CD4-positive, alpha-beta T cell (primary cell): ENCODE measurements around the gene STK32C. TPM values are rescaled to one million over a fixed set of nuclear protein-coding genes. Genes with fewer than 3 reads are reported as not detected.
A peak's percentile ranks its signal among the peaks of the same experiment; 100 is the strongest.

Experiments
- ATAC-seq: fragments of 200-7000 bp; cut with Tn5 transposase; one replicate; pipeline ENCODE4 v1.10.0; 2022; ENCODE audit warnings: mild to moderate bottlenecking; ENCODE audit not compliant: poor library complexity
- CTCF ChIA-PET: fragments of 350-600 bp; sonication (Branson Sonifier 250); formaldehyde crosslinking; loops from one replicate; lab custom pipeline; 2021; ENCODE audit warnings: antibody characterized with exemption, inconsistent platforms; lab: Charles Lee
- POLR2A ChIA-PET: fragments of 350-600 bp; sonication (Branson Sonifier 250); formaldehyde crosslinking; loops from one replicate; lab custom pipeline; 2021; ENCODE audit warnings: antibody characterized with exemption, inconsistent platforms; lab: Charles Lee
- DNase-seq, 14 experiments: peaks; one replicate each; pipeline ENCODE4 v3.0.0-alpha.2; 2013 to 2020; ENCODE audit warnings: mixed read lengths in 2 of 14
- H3K27ac ChIP-seq, 2 donors: one replicate each; pipeline versions ENCODE4 v1.5.1 to v1.7.0; 2013; ENCODE audit warnings: low read length in 2 of 2, low read depth in 1 of 2, mild to moderate bottlenecking in 1 of 2
- H3K27me3 ChIP-seq, 2 experiments: 1 replicate in 1 of 2; 2 replicates in 1 of 2; pipeline versions ENCODE4 v1.6.1 to v1.7.0; 2013; ENCODE audit warnings: low read length in 2 of 2, control low read depth in 1 of 2, mild to moderate bottlenecking in 1 of 2, moderate library complexity in 1 of 2; ENCODE audit not compliant: insufficient read depth in 2 of 2, control insufficient read depth in 1 of 2
- H3K36me3 ChIP-seq: one replicate; pipeline ENCODE4 v1.6.1; 2013; ENCODE audit warnings: low read length, control low read depth; ENCODE audit not compliant: insufficient read depth
- H3K4me1 ChIP-seq: one replicate; pipeline ENCODE4 v1.6.1; 2013; ENCODE audit warnings: low read length, control low read depth; ENCODE audit not compliant: insufficient read depth
- H3K4me3 ChIP-seq: one replicate; pipeline ENCODE4 v1.5.1; 2013; ENCODE audit warnings: mild to moderate bottlenecking, low read length, moderate library complexity
- H3K9me3 ChIP-seq, 2 experiments: 1 replicate in 1 of 2; 2 replicates in 1 of 2; pipeline versions ENCODE4 v1.6.1 to v1.7.0; 2013; ENCODE audit warnings: low read length in 2 of 2, mild to moderate bottlenecking in 2 of 2, control low read depth in 1 of 2, moderate library complexity in 1 of 2; ENCODE audit not compliant: control insufficient read depth in 1 of 2, insufficient read depth in 1 of 2
- H3K27ac Mint-ChIP-seq: one replicate; pipeline ENCODE4 v1.8.0; 2020; ENCODE audit warnings: mixed read lengths
- H3K27me3 Mint-ChIP-seq: one replicate; pipeline ENCODE4 v1.8.0; 2021; ENCODE audit warnings: mixed read lengths
- H3K36me3 Mint-ChIP-seq: one replicate; pipeline ENCODE4 v1.8.0; 2021; ENCODE audit warnings: low read depth, mixed read lengths
- H3K4me1 Mint-ChIP-seq: one replicate; pipeline ENCODE4 v1.8.0; 2021; ENCODE audit warnings: low read depth, mixed read lengths
- H3K4me3 Mint-ChIP-seq: one replicate; pipeline ENCODE4 v1.8.0; 2020; ENCODE audit warnings: mild to moderate bottlenecking, mixed read lengths
- H3K9me3 Mint-ChIP-seq: one replicate; pipeline ENCODE4 v1.8.0; 2020; ENCODE audit warnings: mixed read lengths
- CTCF ChIP-seq: fragments of 200-600 bp; IDR thresholded peaks from one replicate; pipeline ENCODE4 v1.8.0; 2022; ENCODE audit warnings: antibody characterized with exemption, mild to moderate bottlenecking
- intact Hi-C, 2 experiments: fragments of 100-400 bp; cut with DNase I in 1 of 2; cut with micrococcal nuclease in 1 of 2; formaldehyde crosslinking; loops; one replicate each; pipeline versions ENCODE4 v1.15.1 to v1.9.0; 2023 to 2025; cut with DNase I, micrococcal nuclease
- total RNA-seq, 174 experiments: library from RNA in 2 of 174; stranded (reverse) in 2 of 174; gene quantifications; one replicate each; pipeline ENCODE4 v1.2.3 and lab custom pipeline; 2021 to 2026

STK32C gene
- total RNA-seq, 2 experiments from 2014 or later = 4.9 to 5.2 TPM

DNA sequence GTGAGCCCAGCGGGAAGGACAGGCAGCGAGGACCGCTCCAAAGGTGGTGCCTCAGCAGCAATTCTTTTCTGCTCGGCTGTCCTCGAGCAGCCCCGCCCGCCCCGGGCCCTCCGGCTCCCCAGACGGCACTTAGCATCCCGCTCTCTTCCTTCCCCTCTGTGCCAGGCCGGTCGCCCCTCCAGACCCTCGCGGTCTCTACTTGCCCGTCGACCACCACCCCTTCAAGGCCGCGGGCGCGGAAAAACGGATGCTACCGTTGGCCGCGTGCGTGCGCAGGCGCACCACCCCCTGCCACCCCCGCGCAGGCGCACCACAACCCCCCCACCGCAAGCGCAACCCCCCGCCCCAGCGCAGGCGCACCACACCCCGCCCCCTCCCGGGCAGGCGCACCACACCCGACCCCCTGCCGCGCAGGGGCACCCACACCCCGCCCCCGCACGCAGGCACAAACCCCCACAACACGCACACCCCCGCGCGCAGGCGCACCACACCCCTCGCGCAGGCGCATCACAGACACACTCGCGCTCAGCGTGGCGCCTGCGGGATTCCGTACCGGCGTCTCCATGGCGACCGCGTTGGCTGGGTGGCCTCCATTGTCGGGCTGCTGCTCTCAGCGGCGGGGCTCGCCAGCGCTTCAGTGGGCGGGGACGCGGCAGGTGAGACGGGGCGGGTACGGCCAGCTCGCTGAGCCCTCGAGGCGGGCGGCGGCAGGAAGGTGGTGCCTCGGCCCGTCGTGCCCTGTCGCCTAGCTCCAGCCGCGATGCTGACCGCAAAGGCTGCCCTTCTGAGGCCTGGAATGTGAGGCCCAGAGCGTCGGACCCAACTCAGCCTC lies 24.1 kb upstream of the STK32C start, which contains the start of gene LRRC27:
Gene LRRC27, plus strand, starts transcription at position 593 of the 832 bp plus-strand sequence. CDS start 1,332 bp downstream, outside the sequence.
- intact Hi-C loops = loop anchor here (1.0 to 5.0 kb wide), 8 partner anchors 24 to 430 kb away; partner anchors contain the start of genes INPP5A (in 2 of the 2), BNIP3 (in 1 of the 2), PPP2R2D (in 1 of the 2) and PWWP2B (in 1 of the 2)
- ChIA-PET POLR2A (interaction anchor here (0.9 to 1.0 kb wide), 2 partner anchors 24 to 65 kb away, joined by 3 to 4 read pairs; partner anchors contain the start of genes PWWP2B and STK32C), CTCF (interaction anchor here (0.7 kb wide), 1 partner anchor 16 kb away, joined by 5 read pairs; no protein-coding TSS in a partner anchor)
- H3K4me3 ChIP-seq = peak within 1 kb of the TSS; percentile 86
- DNase-seq (peak; percentile 99 to 100 (median 100)), ATAC-seq (peak; percentile 86)
- H3K9me3 ChIP-seq = no peaks in the 10 kb centered on the region
- H3K4me1 Mint-ChIP-seq = peaks cover 75% of the 10 kb centered on the region
- no peaks in the 10 kb centered on the region for H3K27me3 Mint-ChIP-seq
- no peaks in the 10 kb centered on the region for H3K9me3 Mint-ChIP-seq
- no peak for TF ChIP-seq CTCF
- H3K27ac Mint-ChIP-seq = peak within 1 kb of the TSS; percentile 84
- H3K27me3 ChIP-seq = no peaks in the 10 kb centered on the region
- H3K4me1 ChIP-seq = peaks cover 46% of the 10 kb centered on the region
- peak within 1 kb of the TSS; percentile 62 to 78 for H3K27ac ChIP-seq
- peak within 1 kb of the TSS; percentile 95 for H3K4me3 Mint-ChIP-seq
- H3K36me3 ChIP-seq = no peaks in the 10 kb centered on the region
- peaks cover 33% of the 10 kb centered on the region for H3K36me3 Mint-ChIP-seq

- Histone ChIP-seq H3K27ac (no peak overlapping the region), H3K27me3 (no peaks in the 10 kb centered on the region), H3K4me1 (peaks cover 38% of the 10 kb centered on the region), H3K9me3 (peaks cover 0 to 3% of the 10 kb centered on the region in 2 experiments), H3K4me3 (peak overlapping the region; percentile 86), H3K36me3 (peaks cover 3% of the 10 kb centered on the region)
- intact Hi-C loops = loop anchor here (2.0 to 5.0 kb wide), 6 partner anchors 57 to 428 kb away; partner anchors contain the start of genes INPP5A (in 2 of the 2), BNIP3 (in 1 of the 2) and PPP2R2D (in 1 of the 2)
- no peak for ATAC-seq
- Mint-ChIP-seq H3K4me3 (peak overlapping the region; percentile 95), H3K4me1 (peaks cover 63% of the 10 kb centered on the region), H3K27ac (peak overlapping the region; percentile 84), H3K36me3 (peaks cover 44% of the 10 kb centered on the region), H3K27me3 (no peaks in the 10 kb centered on the region), H3K9me3 (no peaks in the 10 kb centered on the region)
- DNase-seq = no peak
- CTCF ChIA-PET = no interaction called here
- TF ChIP-seq CTCF = no peak
- POLR2A ChIA-PET = interaction anchor here (1.0 kb wide), 1 partner anchor 23 kb away, joined by 3 read pairs; the partner anchor contains the start of gene STK32C
Measured at GRCh38 chr10:132330486-132330833, 22.7 kb upstream of the STK32C start.

DNA sequence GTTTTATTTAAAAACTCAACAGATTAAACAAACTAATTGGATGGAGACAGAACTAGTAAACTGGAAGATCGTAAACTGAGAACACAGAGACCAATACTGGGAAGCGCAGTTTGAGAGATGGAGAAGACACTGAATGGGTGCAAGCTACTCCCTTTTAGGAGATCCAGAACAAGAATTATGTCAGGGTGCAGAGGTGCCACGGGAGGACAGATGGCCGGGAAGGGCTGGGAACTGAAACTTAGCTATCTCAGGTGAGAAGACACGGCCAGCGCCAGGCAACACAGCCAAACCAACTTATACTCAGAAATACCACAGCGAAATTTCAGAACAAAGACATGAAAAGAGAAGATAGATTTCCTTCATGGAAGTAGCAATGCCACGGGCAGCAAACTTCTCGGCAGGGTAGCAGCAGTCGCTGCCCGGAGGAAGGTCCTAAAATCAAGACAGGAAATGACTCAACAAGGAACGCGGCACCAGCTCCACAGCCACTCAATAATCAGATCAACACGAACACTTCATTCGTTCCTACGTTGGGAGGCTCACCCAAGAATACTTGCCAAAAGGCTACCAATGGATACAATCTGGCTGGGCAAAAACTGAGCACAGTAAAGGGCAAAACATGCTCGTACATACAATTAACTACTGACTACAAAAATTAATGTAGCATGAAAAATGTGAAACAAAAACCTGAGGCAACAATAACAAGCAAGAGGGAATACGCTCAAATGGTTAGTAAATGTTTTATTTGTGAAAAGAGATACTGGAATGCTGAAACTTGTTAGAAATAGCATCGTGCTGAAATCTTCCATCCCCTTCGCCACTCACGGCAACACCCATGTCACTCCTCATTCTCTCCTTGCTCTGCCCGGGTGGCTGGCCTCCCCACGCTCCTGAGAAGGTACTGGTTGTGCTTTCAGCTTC lies 22.1 kb upstream of the STK32C start:
- H3K4me3 ChIP-seq = peak overlapping the region; percentile 86
- Mint-ChIP-seq H3K4me3 (peak overlapping the region; percentile 95), H3K27ac (peak overlapping the region; percentile 84), H3K9me3 (no peaks in the 10 kb centered on the region), H3K36me3 (peaks cover 47% of the 10 kb centered on the region), H3K27me3 (no peaks in the 10 kb centered on the region), H3K4me1 (peaks cover 63% of the 10 kb centered on the region)
- H3K4me1 ChIP-seq = peaks cover 38% of the 10 kb centered on the region
- H3K27me3 ChIP-seq = no peaks in the 10 kb centered on the region
- ATAC-seq (no peak), DNase-seq (peak in 6 of 14 experiments; percentile 18 to 59 (median 56))
- no peak overlapping the region for H3K27ac ChIP-seq
- TF ChIP-seq CTCF = no peak
- intact Hi-C loops = loop anchor here (2.0 to 5.0 kb wide), 6 partner anchors 57 to 428 kb away; partner anchors contain the start of genes INPP5A (in 2 of the 2), BNIP3 (in 1 of the 2) and PPP2R2D (in 1 of the 2)
- H3K36me3 ChIP-seq = peaks cover 3% of the 10 kb centered on the region
- H3K9me3 ChIP-seq = peaks cover 0 to 3% of the 10 kb centered on the region in 2 experiments
- CTCF ChIA-PET = no interaction called here
- POLR2A ChIA-PET = interaction anchor here (0.7 kb wide), 1 partner anchor 58 kb away, joined by 3 read pairs; no protein-coding TSS in a partner anchor
